NAMALWA (cell line): ENCODE measurements around the gene CFAP97.
"Not testable (repeated sequence)": the region's sequence is repeated elsewhere in the genome, so short reads cannot be mapped to it uniquely, and the experiment has no call there.

Experiments
- DNase-seq: peaks from one replicate; pipeline ENCODE4 v3.0.0-alpha.2; 2015; ENCODE audit warnings: low spot score

CFAP97 gene

GRCh38 chr4:185203486-185204237 lies at the start of gene CFAP97:
Gene CFAP97, minus strand, starts transcription at chr4:185204000. Its CDS starts 12,804 bp downstream, at chr4:185191196.
- peak; percentile 86 for DNase-seq

- no peak for DNase-seq
Observed at GRCh38 chr4:185249105-185249504, 45.3 kb upstream of the CFAP97 start.

GRCh38 chr4:185248393-185249039 lies 44.7 kb upstream of the CFAP97 start:
- DNase-seq = no peak

DNA sequence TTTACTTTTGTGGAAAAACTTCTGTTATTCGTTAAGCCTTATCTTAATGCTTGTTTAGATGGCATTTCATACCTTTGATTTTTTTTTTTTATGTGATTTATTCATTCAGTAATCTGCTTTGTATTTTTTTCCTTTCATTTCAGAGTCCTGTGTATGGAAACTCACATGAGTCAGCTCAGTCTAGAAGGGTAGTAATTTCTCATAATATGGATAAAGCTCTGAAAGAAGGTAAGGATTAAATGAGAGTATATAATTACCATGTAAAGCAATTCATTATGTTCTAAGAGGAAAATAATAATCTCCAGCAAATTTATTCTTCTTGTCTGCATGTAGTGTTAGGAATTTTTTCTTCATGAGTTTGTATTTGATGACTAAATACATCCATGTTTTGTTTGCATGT lies 43.4 kb upstream of the CFAP97 start:
- DNase-seq = no peak

DNA sequence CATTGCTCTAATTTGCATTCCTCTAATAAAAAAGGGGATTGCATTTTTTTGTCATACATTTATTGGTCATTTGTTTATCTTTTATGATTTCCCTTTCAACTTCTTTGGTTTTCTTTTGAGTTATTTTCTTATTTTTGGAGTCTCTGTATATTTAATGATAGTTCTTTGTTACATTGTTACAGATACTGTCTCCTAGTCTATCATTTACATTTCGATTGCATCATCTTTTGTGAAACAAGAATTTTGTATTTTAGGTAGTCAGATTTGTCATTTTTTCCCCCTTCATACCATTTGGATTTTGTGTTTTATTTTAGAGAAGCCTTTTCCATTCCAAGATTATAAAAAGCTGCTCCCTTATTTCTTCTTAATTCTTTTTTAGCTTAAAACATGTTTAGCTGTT lies 42.7 kb upstream of the CFAP97 start:
- no peak for DNase-seq

DNA sequence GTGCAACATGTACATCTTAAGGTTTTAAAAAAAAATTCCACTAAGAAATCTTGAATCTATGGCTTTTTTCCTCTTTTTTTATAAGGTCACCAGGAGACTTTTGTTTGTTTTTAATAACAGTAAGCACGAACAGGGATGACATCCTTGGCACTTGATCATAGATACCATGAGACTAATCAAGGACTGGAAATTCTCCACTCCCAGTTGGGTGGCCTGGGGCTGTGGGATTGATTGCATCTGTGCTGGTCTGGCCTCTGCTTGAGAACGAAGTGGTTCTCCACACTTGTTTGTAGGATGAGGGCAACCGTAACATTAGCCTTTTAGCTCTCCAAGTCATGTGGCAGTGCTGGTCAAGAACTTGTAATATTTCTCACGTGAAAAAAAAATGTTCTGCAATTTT lies 41.0 kb upstream of the CFAP97 start:
- no peak for DNase-seq

- DNase-seq = no peak
Observed at GRCh38 chr4:185243879-185244278, 40.1 kb upstream of the CFAP97 start.

- no peak for DNase-seq
Observed at GRCh38 chr4:185242749-185243533, 39.1 kb upstream of the CFAP97 start.

- not testable (repeated sequence) for DNase-seq
Observed at GRCh38 chr4:185240486-185240885, 36.7 kb upstream of the CFAP97 start.

GRCh38 chr4:185238750-185239149 lies 35.0 kb upstream of the CFAP97 start:
- no peak for DNase-seq

- DNase-seq = no peak
Observed at GRCh38 chr4:185238215-185238681, 34.4 kb upstream of the CFAP97 start.

DNA sequence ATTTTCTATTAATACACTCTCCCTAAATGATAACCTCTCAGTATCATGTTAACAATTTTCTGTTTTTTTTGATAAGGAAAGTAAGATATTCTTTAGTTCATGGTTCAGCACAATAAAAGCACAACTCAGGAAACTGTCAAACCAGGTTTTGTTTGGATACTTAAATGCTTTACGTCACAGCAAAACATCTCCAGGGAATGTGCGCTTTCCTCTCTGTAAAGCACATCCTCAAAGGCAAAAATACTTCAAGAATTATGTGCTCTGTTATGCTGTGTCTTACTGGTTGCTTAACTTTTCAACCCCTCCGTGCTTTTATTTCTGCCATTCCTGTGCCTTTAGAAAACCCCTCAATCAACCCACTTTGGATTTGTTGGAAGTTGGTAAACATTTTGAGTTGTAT lies 33.4 kb upstream of the CFAP97 start:
- no peak for DNase-seq

DNA sequence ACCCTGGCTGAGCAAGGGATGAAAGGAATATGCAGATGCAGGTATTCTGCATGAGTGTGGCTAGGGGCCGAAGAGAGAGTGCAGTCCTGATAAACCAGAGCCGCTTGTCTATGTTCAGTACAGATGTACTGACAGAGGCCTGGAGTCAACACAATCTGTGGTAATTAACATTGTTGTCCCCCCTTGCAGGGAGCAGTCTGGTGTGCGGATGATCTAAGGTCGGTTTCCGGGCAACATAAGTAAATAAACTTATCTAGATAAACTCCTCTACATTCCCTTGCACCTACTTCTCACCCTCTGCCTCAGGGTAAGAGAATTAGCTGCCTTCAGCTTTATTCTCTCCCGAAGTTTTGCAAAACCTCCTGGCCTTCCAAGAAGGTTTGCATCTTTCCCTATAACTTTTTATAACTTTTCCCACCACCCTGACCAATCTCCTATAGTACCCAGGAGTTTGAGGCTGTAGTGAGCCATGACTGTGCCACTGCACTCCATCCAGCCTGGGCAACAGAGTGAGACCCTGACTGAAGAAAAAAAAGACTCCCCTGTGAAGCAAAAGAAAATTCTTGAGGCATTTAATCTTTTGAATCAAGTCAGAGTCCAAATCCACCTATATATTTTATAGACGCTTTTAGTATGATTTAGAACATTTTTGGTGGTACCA lies 32.2 kb upstream of the CFAP97 start:
- no peak for DNase-seq

DNA sequence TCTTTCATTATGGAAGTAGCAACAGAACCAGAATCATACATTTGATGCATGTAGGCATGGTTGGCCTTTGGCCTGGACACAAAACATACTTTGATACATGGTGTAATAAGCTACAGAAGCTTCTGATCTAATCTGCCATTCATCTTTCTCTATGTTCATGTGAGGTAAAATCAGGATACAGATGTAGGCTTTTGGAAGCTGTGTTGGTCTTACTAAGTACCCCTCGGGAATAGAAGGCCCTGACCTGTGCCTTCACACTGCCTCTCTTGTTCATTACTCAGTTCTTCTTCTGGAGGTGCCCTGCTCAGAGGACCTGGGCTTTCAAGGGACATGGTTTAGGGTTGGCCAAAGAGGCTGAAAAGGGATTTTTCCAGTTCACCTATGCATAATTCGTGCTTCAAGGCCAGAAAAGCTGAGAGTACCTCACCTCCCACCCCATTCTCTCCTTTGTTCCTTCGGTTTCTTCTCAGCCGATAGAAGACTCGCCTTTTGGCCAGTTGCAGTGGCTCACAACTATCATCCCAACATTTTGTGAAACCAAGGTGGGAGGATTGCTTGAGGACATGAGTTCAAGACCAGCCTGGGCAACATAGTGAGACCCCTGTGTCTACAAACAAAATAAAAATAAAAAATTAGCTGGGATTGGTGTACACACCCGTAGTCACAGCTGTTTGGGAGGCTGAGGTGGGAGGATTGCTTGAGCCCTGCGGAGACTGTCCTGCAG lies 31.5 kb upstream of the CFAP97 start:
- DNase-seq = no peak

- DNase-seq = no peak
Observed at GRCh38 chr4:185232370-185232769, 28.6 kb upstream of the CFAP97 start.

GRCh38 chr4:185229021-185229818 lies 25.4 kb upstream of the CFAP97 start:
- DNase-seq = no peak

DNA sequence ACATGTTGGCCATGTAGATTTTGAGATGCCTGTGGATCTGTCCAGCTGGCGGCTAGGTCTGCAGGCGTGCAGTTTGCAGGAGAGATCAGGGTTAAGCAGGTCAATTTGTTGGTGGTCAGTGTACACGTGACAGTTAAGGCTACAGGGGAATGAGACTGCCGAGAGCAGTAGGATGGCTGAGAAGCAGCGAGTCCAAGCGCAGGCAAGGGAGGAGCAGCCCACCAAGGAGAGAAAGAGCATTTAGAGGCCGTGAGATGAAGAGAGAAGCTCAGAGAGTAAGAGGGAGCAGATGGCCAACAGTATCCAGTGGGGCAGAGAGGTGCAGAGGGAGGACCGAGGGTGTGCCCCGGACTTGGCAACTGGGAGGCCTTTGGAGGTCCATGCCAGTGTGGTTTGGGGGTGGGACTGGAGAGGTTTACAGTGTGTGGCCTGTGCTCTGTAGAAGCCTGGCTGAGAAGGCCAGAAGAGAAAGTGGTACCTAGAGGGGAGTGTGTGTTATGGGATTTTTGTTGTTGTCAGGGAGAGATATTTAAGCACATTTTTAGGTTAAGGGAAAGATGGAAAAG lies 24.0 kb upstream of the CFAP97 start:
- no peak for DNase-seq

GRCh38 chr4:185227131-185227551 lies 23.3 kb upstream of the CFAP97 start:
- DNase-seq = no peak

GRCh38 chr4:185225940-185226339 lies 22.1 kb upstream of the CFAP97 start:
- no peak for DNase-seq

DNA sequence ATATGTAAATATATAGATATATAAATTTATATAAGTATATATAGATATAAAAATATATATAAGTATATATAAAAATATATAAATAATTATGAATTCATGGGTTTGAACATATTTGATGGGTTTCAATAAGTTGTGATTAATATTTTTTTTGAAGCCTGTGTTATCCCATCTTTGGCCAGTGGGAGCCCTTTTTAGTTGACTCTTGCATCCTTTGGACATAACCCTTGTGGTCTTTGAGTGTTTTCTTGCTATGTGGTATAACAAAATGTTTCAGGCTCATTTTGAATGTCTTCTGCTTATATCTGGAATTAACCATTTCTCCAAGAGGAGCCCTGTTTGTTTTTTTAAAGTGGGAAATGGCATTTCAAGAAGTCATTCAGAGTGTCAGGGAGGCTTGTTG lies 20.8 kb upstream of the CFAP97 start:
- DNase-seq = peak; percentile 39
